Left hindlimb (tissue), 1 donor: ENCODE measurements around the gene BLID.
A peak's percentile ranks its signal among the peaks of the same experiment; 100 is the strongest.

ENCODE experiments used
- DNase-seq: peaks from one replicate; pipeline ENCODE4 v3.0.0-alpha.2; 2018

Gene BLID

GRCh38 chr11:122075016-122075415 lies 41.0 kb downstream of the BLID start:
- no peak for DNase-seq

DNA sequence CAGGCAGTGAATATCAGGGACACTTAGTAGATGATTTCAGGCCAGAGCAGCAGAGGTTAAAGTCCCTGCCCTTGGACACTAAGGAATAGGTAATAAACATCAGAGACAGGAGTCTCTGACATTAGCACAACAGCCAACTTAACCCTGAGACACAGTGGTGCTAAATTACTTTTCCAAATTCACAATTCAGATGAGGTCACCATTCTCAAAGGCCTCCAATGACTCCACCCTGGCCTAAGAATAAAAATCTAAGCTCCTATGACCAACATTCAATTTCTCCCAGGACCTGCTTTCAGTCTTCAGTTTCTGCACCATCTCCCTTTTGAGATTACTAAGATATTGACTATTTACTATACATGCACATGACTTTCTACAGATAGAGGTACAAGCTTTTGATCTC lies 42.0 kb downstream of the BLID start:
- DNase-seq: no peak

DNA sequence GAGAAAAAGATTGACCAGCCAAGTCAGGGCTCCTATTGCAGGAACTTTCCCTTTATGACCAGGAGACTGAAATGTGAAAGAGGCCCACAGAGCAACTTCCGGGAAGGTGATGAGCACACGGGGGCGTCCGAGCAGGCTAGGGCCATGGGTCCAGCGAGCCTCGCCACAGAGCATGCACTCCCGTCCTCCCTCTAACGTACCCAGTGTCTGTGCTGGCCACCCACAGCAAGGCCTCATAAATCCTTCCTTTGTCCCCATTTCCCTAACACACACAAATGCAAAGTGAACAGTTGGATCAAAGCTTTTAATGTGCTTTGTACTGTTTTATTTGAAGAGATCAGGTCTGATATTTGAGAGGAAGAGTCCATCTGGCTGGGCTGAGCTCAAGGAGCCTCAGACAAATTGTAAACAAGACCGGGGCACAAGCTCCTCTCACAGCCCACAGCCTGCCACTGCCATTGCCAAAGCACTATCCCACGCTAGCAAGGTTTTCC lies 44.3 kb downstream of the BLID start:
- DNase-seq: peak; percentile 23

DNA sequence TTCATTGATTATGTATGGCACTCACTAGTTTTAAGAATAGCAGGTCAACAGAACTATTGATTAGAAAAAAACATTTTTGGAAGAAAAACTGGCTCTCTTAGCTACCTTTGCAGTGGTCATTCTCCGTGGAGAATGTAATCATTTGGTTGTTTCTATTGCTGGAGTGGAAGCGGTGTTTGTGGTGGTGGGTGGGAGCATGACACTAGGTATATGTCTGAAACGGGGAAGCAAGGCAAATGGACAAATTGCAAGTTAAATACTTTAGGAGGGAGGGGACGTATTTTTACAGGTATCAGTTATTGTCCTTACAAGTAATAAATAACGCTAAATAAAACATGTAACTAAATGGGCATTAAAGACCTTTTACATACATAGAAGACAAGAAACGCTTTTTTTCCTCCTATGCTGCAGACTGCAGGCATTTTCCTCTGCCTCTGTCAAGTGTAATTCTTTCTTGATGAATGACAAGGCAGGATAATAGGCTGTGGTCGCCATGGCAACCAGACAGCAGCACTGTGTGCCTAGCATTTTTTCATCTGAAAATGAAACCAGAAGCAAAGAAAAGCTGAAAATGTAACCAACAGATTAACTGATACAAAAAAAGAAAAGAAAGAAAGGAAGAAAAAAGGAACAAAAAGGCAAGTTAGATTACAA lies 46.2 kb downstream of the BLID start:
- peak; percentile 81 for DNase-seq

- DNase-seq: no peak
These were observed 47.2 kb downstream of the BLID start for GRCh38 chr11:122068837-122069236.

DNA sequence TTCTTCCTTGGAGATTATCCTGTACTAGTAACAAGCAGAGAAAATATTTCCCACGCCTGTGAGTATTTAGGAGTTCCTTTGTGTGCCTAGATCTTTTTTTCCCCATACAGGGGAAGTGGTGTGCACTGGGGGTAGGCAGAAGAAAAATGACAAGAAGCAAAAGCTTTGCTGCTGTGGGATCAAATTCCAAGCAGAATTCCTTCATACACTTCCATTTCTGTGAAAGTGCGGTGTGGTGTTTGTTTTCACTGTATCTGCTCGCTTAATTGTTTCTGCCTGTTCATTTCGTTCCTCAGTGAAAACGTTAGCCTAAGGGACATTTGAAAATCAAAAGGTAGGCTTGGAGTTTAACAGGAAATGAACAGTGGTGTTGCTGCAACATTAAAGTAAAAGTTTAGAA lies 47.9 kb downstream of the BLID start:
- DNase-seq: no peak
